ENCODE results near the gene NLRC5. TPM values are rescaled to one million over a fixed set of nuclear protein-coding genes. Genes with fewer than 3 reads are reported as not detected.
A peak's percentile ranks its signal among the peaks of the same experiment; 100 is the strongest.
"Not testable (repeated sequence)": the region's sequence is repeated elsewhere in the genome, so short reads cannot be mapped to it uniquely, and the experiment has no call there.

Gene NLRC5
- total RNA-seq, 1 donor from 2014 or later, result 0.26 TPM

GRCh38 chr16:56985288-56985961 is 3.9 kb upstream of the NLRC5 start:
- H3K27ac Mint-ChIP-seq (ENCODE audit: unreplicated experiment), result no peak overlapping the region
- no peaks in the 10 kb centered on the region for H3K36me3 Mint-ChIP-seq (ENCODE audit: low read depth)
- TF ChIP-seq CTCF (conservative IDR thresholded peaks at IDR 0.05), result no peak
- no peak for DNase-seq (ENCODE audit: low read depth, low spot score)
- no peaks in the 10 kb centered on the region for H3K9me3 Mint-ChIP-seq
- H3K27me3 Mint-ChIP-seq (ENCODE audit: low read depth), result peaks cover 45% of the 10 kb centered on the region
- no peak overlapping the region for H3K4me3 Mint-ChIP-seq
- peaks cover 11% of the 10 kb centered on the region for H3K4me1 Mint-ChIP-seq

GRCh38 chr16:56985962-56986360 is 3.4 kb upstream of the NLRC5 start:
- no peak for DNase-seq (ENCODE audit: low read depth, low spot score)

GRCh38 chr16:56986361-56986760 is 3.0 kb upstream of the NLRC5 start:
- H3K27ac Mint-ChIP-seq (ENCODE audit: unreplicated experiment), result no peak overlapping the region
- H3K27me3 Mint-ChIP-seq (ENCODE audit: low read depth), result peaks cover 54% of the 10 kb centered on the region
- no peak for TF ChIP-seq CTCF (conservative IDR thresholded peaks at IDR 0.05)
- H3K36me3 Mint-ChIP-seq (ENCODE audit: low read depth), result no peaks in the 10 kb centered on the region
- H3K9me3 Mint-ChIP-seq, result no peaks in the 10 kb centered on the region
- H3K4me1 Mint-ChIP-seq, result peaks cover 11% of the 10 kb centered on the region
- no peak overlapping the region for H3K4me3 Mint-ChIP-seq
- no peak for DNase-seq (ENCODE audit: low read depth, low spot score)

More at GRCh38 chr16:56985962-56986360, 3.4 kb upstream of the NLRC5 start:
- H3K36me3 Mint-ChIP-seq (ENCODE audit: low read depth), result no peaks in the 10 kb centered on the region
- H3K27ac Mint-ChIP-seq (ENCODE audit: unreplicated experiment), result no peak overlapping the region
- no peaks in the 10 kb centered on the region for H3K9me3 Mint-ChIP-seq
- peaks cover 50% of the 10 kb centered on the region for H3K27me3 Mint-ChIP-seq (ENCODE audit: low read depth)
- H3K4me1 Mint-ChIP-seq, result peaks cover 11% of the 10 kb centered on the region
- H3K4me3 Mint-ChIP-seq, result no peak overlapping the region
- no peak for TF ChIP-seq CTCF (conservative IDR thresholded peaks at IDR 0.05)

GRCh38 chr16:56986908-56987307 is 2.4 kb upstream of the NLRC5 start:
- Mint-ChIP-seq H3K27me3 (ENCODE audit: low read depth) (peaks cover 60% of the 10 kb centered on the region), H3K4me1 (peaks cover 11% of the 10 kb centered on the region), H3K27ac (ENCODE audit: unreplicated experiment) (peak overlapping the region; percentile 81)
- not testable (repeated sequence) for H3K4me3 Mint-ChIP-seq; H3K9me3 Mint-ChIP-seq; H3K36me3 Mint-ChIP-seq (ENCODE audit: low read depth); DNase-seq (ENCODE audit: low read depth, low spot score)

- H3K27me3 Mint-ChIP-seq (ENCODE audit: low read depth), result peaks cover 60% of the 10 kb centered on the region
- no peaks in the 10 kb centered on the region for H3K9me3 Mint-ChIP-seq
- no peaks in the 10 kb centered on the region for H3K36me3 Mint-ChIP-seq (ENCODE audit: low read depth)
- H3K27ac Mint-ChIP-seq (ENCODE audit: unreplicated experiment), result no peak overlapping the region
- no peak overlapping the region for H3K4me3 Mint-ChIP-seq
- H3K4me1 Mint-ChIP-seq, result peaks cover 11% of the 10 kb centered on the region
- TF ChIP-seq CTCF (conservative IDR thresholded peaks at IDR 0.05), result no peak
- DNase-seq (ENCODE audit: low read depth, low spot score), result no peak
Observed at GRCh38 chr16:56987692-56988091, 1.7 kb upstream of the NLRC5 start.

GRCh38 chr16:56988161-56988947 is 1.0 kb upstream of the NLRC5 start:
- Mint-ChIP-seq H3K9me3 (no peaks in the 10 kb centered on the region), H3K4me1 (peaks cover 11% of the 10 kb centered on the region), H3K27ac (ENCODE audit: unreplicated experiment) (no peak overlapping the region), H3K4me3 (peak overlapping the region; percentile 41), H3K36me3 (ENCODE audit: low read depth) (no peaks in the 10 kb centered on the region), H3K27me3 (ENCODE audit: low read depth) (peaks cover 63% of the 10 kb centered on the region)
- TF ChIP-seq CTCF (conservative IDR thresholded peaks at IDR 0.05), result no peak
- no peak for DNase-seq (ENCODE audit: low read depth, low spot score)

Measured in neural crest cell (in vitro differentiated cells).